Keratinocyte (primary cell): ENCODE measurements around the gene CRELD1. TPM values are rescaled to one million over a fixed set of nuclear protein-coding genes. Genes with fewer than 3 reads are reported as not detected.

Experiments used
- DNase-seq: peaks from one replicate; pipeline ENCODE4 v3.0.0-alpha.2; 2011; ENCODE audit warnings: low read depth, missing footprints, low spot score
- FAIRE-seq: peaks from 2 replicates; lab custom pipeline; 2011; peaks lifted over from hg19 to GRCh38; lab: Jason Lieb, UNC
- H2AFZ ChIP-seq: 2 replicates; pipeline ENCODE4 v1.6.0; 2012; ENCODE audit warnings: low read length, control low read depth, inconsistent platforms; ENCODE audit not compliant: control insufficient read depth
- H3K27ac ChIP-seq: 2 replicates; pipeline ENCODE4 v1.5.1; 2011; ENCODE audit warnings: low read length; ENCODE audit not compliant: control insufficient read depth, insufficient read depth
- H3K27me3 ChIP-seq: 3 replicates; pipeline ENCODE4 v1.6.0; 2011; ENCODE audit warnings: low read length; ENCODE audit not compliant: control insufficient read depth, insufficient read depth; ENCODE audit errors: extremely low read depth
- H3K36me3 ChIP-seq, 2 experiments: 2 replicates in 1 of 2; 3 replicates in 1 of 2; pipeline ENCODE4 v1.5.1; 2011; ENCODE audit warnings: low read length in 2 of 2, mild to moderate bottlenecking in 1 of 2; ENCODE audit not compliant: control insufficient read depth in 2 of 2, insufficient read depth in 2 of 2; ENCODE audit errors: extremely low read depth in 1 of 2
- H3K4me1 ChIP-seq: 3 replicates; pipeline ENCODE4 v1.5.1; 2011; ENCODE audit warnings: low read length; ENCODE audit not compliant: control insufficient read depth, insufficient read depth; ENCODE audit errors: extremely low read depth
- H3K4me2 ChIP-seq: 3 replicates; pipeline ENCODE4 v1.6.0; 2011; ENCODE audit warnings: low read depth, low read length; ENCODE audit not compliant: control insufficient read depth, insufficient read depth; ENCODE audit errors: extremely low read depth
- H3K4me3 ChIP-seq, 3 experiments: fragments of 200-600 bp in 1 of 3; sonication (generic) in 1 of 3; 2 replicates in 2 of 3; 3 replicates in 1 of 3; pipeline ENCODE4 v1.5.1; 2011 to 2016; ENCODE audit warnings: low read length in 3 of 3, mild to moderate bottlenecking in 3 of 3, control low read depth in 2 of 3, inconsistent platforms in 1 of 3, low read depth in 1 of 3, mixed read lengths in 1 of 3, mixed run types in 1 of 3, moderate library complexity in 1 of 3; ENCODE audit not compliant: control insufficient read depth in 2 of 3, insufficient read depth in 2 of 3; ENCODE audit errors: extremely low read depth in 1 of 3
- H3K79me2 ChIP-seq: 2 replicates; pipeline ENCODE4 v1.6.0; 2012; ENCODE audit warnings: low read length; ENCODE audit not compliant: control insufficient read depth, insufficient read depth
- H3K9ac ChIP-seq: 3 replicates; pipeline ENCODE4 v1.6.0; 2011; ENCODE audit warnings: low read length; ENCODE audit not compliant: control insufficient read depth, insufficient read depth; ENCODE audit errors: extremely low read depth
- H3K9me1 ChIP-seq: 3 replicates; pipeline ENCODE4 v1.6.0; 2011; ENCODE audit warnings: low read length; ENCODE audit not compliant: control insufficient read depth, insufficient read depth; ENCODE audit errors: extremely low read depth
- H3K9me3 ChIP-seq: 2 replicates; pipeline ENCODE4 v1.5.1; 2012; ENCODE audit warnings: low read depth, low read length; ENCODE audit not compliant: control insufficient read depth
- H4K20me1 ChIP-seq: 3 replicates; pipeline ENCODE4 v1.6.0; 2011; ENCODE audit warnings: low read length; ENCODE audit not compliant: control insufficient read depth, insufficient read depth; ENCODE audit errors: extremely low read depth
- CTCF ChIP-seq, 3 experiments: IDR thresholded peaks in 1 of 3; conservative IDR thresholded peaks in 1 of 3; optimal IDR thresholded peaks in 1 of 3; 2 replicates in 2 of 3; 3 replicates in 1 of 3; pipeline versions ENCODE3 to v1.5.1; 2011; ENCODE audit warnings: low read length in 3 of 3, mild to moderate bottlenecking in 3 of 3, moderate library complexity in 2 of 3, control low read depth in 1 of 3, inconsistent platforms in 1 of 3; ENCODE audit not compliant: insufficient read depth in 2 of 3; ENCODE audit errors: extremely low read depth in 1 of 3
- EZH2 ChIP-seq: IDR thresholded peaks from one replicate; pipeline ENCODE4 v1.6.1; 2012; ENCODE audit warnings: inconsistent platforms, mild to moderate bottlenecking, low read length, moderate library complexity
- dilution Hi-C: fragments of 300-500 bp; cut with MboI; formaldehyde crosslinking; loops from one replicate; pipeline ENCODE4 v1.7.0; 2020; ENCODE audit warnings: low sequenced_read_pairs; ENCODE audit not compliant: extremely low pct_ligation_motif_present
- polyA plus RNA-seq, 5 experiments: library from polyadenylated mRNA; depleted of rRNA in 3 of 5; stranded (reverse) in 3 of 5; stranded (forward) in 1 of 5; unstranded in 1 of 5; fragments of >200 nt; gene quantifications; 1 replicate in 1 of 5; 2 replicates in 3 of 5; 3 replicates in 1 of 5; pipeline versions ENCODE4 v1.2.1 to v1.2.3, GENCODE V29; 2011 to 2012; ENCODE audit warnings: missing spikeins in 2 of 5, low read depth in 1 of 5, low replicate concordance in 1 of 5

The CRELD1 gene
- polyA plus RNA-seq, 1 donor (not counting 4 experiments of a cell fraction or from before 2014, with no cell fraction given) = 11.2 TPM

GRCh38 chr3:9888540-9888939 lies 45.1 kb upstream of the CRELD1 start:
- no peak overlapping the region for H3K4me2 ChIP-seq
- H3K9ac ChIP-seq = no peak overlapping the region
- FAIRE-seq (no peak), DNase-seq (no peak)
- H3K4me3 ChIP-seq = no peak overlapping the region
- H3K27ac ChIP-seq = no peak overlapping the region
- H3K9me3 ChIP-seq = no peaks in the 10 kb centered on the region
- H2AFZ ChIP-seq = no peak overlapping the region
- H4K20me1 ChIP-seq = no peaks in the 10 kb centered on the region
- peaks cover 23% of the 10 kb centered on the region for H3K4me1 ChIP-seq
- H3K36me3 ChIP-seq = peaks cover 4 to 12% of the 10 kb centered on the region in 2 experiments
- H3K79me2 ChIP-seq = peaks cover 25% of the 10 kb centered on the region
- TF ChIP-seq CTCF (optimal IDR thresholded peaks at IDR 0.05 in 1 of 3, IDR thresholded peaks at IDR 0.05 in 1 of 3, conservative IDR thresholded peaks at IDR 0.05 in 1 of 3; ENCODE audit: extremely low read depth in 1 of 3, insufficient read depth in 2 of 3, low read length in 3 of 3) (no peak), EZH2 (no peak)
- H3K9me1 ChIP-seq = no peaks in the 10 kb centered on the region
- no peaks in the 10 kb centered on the region for H3K27me3 ChIP-seq
- dilution Hi-C loops = no loop called here

GRCh38 chr3:9889405-9889804 lies 44.2 kb upstream of the CRELD1 start:
- H3K27me3 ChIP-seq = no peaks in the 10 kb centered on the region
- DNase-seq = no peak
- H2AFZ ChIP-seq = no peak overlapping the region
- dilution Hi-C loops = no loop called here
- no peak for FAIRE-seq
- no peaks in the 10 kb centered on the region for H3K9me1 ChIP-seq
- H3K36me3 ChIP-seq = peaks cover 4 to 12% of the 10 kb centered on the region in 2 experiments
- H3K9ac ChIP-seq = no peak overlapping the region
- no peak overlapping the region for H3K4me2 ChIP-seq
- H3K27ac ChIP-seq = no peak overlapping the region
- peaks cover 25% of the 10 kb centered on the region for H3K79me2 ChIP-seq
- TF ChIP-seq CTCF (optimal IDR thresholded peaks at IDR 0.05 in 1 of 3, IDR thresholded peaks at IDR 0.05 in 1 of 3, conservative IDR thresholded peaks at IDR 0.05 in 1 of 3; ENCODE audit: extremely low read depth in 1 of 3, insufficient read depth in 2 of 3, low read length in 3 of 3) (no peak), EZH2 (no peak)
- peaks cover 21% of the 10 kb centered on the region for H3K4me1 ChIP-seq
- H3K9me3 ChIP-seq = no peaks in the 10 kb centered on the region
- no peaks in the 10 kb centered on the region for H4K20me1 ChIP-seq
- H3K4me3 ChIP-seq = no peak overlapping the region
